Measurements from ENCODE around the gene TRIM54. TPM values are rescaled to one million over a fixed set of nuclear protein-coding genes. Genes with fewer than 3 reads are reported as not detected.

Gene TRIM54
- total RNA-seq, 1 donor from 2014 or later = not detected

DNA sequence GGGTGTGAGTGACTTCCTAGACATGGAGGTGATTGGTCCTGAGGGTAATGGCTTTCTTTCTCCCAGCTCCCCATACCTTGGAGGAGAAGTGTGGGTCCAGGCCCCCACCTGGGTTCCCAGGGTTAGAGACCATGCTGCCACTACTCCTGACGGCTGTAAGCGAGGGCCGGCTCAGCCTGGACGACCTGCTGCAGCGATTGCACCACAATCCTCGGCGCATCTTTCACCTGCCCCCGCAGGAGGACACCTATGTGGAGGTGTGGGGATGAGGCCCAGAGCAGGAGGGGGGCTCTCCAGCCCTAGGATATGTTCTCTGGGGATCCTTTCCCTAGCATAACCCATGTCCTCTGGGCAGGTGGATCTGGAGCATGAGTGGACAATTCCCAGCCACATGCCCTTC, 43.3 kb upstream of the TRIM54 start:
- DNase-seq = no peak
- no peak overlapping the region for H3K27ac ChIP-seq
- no peak for ATAC-seq
- H3K4me1 ChIP-seq = no peaks in the 10 kb centered on the region
- TF ChIP-seq, protein P1, sequence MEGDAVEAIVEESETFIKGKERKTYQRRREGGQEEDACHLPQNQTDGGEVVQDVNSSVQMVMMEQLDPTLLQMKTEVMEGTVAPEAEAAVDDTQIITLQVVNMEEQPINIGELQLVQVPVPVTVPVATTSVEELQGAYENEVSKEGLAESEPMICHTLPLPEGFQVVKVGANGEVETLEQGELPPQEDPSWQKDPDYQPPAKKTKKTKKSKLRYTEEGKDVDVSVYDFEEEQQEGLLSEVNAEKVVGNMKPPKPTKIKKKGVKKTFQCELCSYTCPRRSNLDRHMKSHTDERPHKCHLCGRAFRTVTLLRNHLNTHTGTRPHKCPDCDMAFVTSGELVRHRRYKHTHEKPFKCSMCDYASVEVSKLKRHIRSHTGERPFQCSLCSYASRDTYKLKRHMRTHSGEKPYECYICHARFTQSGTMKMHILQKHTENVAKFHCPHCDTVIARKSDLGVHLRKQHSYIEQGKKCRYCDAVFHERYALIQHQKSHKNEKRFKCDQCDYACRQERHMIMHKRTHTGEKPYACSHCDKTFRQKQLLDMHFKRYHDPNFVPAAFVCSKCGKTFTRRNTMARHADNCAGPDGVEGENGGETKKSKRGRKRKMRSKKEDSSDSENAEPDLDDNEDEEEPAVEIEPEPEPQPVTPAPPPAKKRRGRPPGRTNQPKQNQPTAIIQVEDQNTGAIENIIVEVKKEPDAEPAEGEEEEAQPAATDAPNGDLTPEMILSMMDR (IDR thresholded peaks at IDR 0.05) = no peak
- H3K36me3 ChIP-seq = peaks cover 100% of the 10 kb centered on the region
- no peak overlapping the region for H3K4me3 ChIP-seq
- H3K9me3 ChIP-seq = no peaks in the 10 kb centered on the region
- H3K27me3 ChIP-seq (ENCODE audit: low read depth) = no peaks in the 10 kb centered on the region
- intact Hi-C loops (cut with DNase I) = no loop called here

DNA sequence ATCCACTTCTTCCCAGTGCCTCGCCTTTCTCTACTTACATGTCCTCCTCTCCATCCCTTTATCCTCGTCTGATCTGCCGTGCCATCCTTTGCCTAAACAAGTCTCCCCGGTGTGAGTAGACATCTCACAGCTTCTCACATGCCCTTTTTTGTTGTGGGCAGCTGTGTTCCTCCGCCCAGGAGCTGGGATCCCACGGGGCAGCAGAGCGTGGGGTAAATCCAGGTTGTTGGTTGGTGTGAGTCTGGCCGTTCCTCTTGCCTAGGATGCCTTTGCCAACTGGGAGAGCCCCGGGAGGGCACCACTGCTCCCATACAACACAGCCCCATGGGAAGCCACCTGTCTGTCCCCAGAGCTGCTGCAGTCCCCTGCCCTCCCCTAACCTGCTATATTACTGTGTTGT, 41.8 kb upstream of the TRIM54 start:
- no peaks in the 10 kb centered on the region for H3K27me3 ChIP-seq (ENCODE audit: low read depth)
- intact Hi-C loops (cut with DNase I) = no loop called here
- H3K4me3 ChIP-seq = no peak overlapping the region
- H3K27ac ChIP-seq = no peak overlapping the region
- DNase-seq = no peak
- no peaks in the 10 kb centered on the region for H3K4me1 ChIP-seq
- H3K36me3 ChIP-seq = peaks cover 92% of the 10 kb centered on the region
- H3K9me3 ChIP-seq = no peaks in the 10 kb centered on the region
- no peak for ATAC-seq
- TF ChIP-seq, protein P1 (IDR thresholded peaks at IDR 0.05) = no peak

DNA sequence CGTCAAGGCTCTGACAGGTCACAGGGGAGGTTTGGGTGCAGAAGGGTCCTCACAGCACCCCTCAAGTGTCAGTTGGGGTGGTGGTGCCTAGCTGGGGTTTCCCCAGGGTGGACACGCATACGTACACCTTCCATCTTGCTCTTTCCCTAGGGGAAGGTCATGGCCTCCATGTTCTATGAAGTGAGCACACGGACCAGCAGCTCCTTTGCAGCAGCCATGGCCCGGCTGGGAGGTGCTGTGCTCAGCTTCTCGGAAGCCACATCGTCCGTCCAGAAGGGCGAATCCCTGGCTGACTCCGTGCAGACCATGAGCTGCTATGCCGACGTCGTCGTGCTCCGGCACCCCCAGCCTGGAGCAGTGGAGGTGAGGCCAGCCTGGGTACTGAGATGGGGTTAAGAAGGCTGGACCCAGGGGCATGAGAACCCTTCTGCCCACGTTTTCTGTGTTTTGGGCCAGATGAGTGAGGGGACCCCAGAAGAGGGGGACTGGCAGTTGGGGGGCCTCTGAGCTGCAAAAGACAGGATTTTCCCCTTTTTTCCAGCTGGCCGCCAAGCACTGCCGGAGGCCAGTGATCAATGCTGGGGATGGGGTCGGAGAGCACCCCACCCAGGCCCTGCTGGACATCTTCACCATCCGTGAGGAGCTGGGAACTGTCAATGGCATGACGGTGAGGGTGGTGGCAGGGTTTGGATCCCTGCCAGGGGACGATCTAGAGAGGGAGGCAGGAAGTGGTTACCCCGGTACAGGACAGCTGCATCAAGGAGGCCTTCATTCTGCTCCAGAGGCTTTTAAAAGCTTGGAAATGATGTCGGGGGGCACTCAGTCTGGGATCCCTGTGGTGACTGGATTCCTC, 40.2 kb upstream of the TRIM54 start:
- TF ChIP-seq, protein P1 (IDR thresholded peaks at IDR 0.05) = no peak
- intact Hi-C loops (cut with DNase I) = no loop called here
- peaks cover 76% of the 10 kb centered on the region for H3K36me3 ChIP-seq
- H3K4me3 ChIP-seq = no peak overlapping the region
- H3K27me3 ChIP-seq (ENCODE audit: low read depth) = no peaks in the 10 kb centered on the region
- H3K4me1 ChIP-seq = no peaks in the 10 kb centered on the region
- DNase-seq (no peak), ATAC-seq (no peak)
- no peaks in the 10 kb centered on the region for H3K9me3 ChIP-seq
- H3K27ac ChIP-seq = no peak overlapping the region

DNA sequence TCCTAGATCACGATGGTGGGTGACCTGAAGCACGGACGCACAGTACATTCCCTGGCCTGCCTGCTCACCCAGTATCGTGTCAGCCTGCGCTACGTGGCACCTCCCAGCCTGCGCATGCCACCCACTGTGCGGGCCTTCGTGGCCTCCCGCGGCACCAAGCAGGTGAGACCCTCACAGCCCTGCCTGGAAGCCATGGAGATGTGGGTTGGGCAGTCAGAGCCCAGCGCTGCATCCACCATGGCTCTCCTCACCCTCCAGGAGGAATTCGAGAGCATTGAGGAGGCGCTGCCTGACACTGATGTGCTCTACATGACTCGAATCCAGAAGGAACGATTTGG, 39.6 kb upstream of the TRIM54 start:
- no peak for DNase-seq
- intact Hi-C loops (cut with DNase I) = no loop called here
- no peak for ATAC-seq
- Histone ChIP-seq H3K4me3 (no peak overlapping the region), H3K9me3 (no peaks in the 10 kb centered on the region), H3K36me3 (peaks cover 70% of the 10 kb centered on the region), H3K27ac (no peak overlapping the region), H3K4me1 (no peaks in the 10 kb centered on the region), H3K27me3 (ENCODE audit: low read depth) (no peaks in the 10 kb centered on the region)
- TF ChIP-seq, protein P1 (IDR thresholded peaks at IDR 0.05) = no peak

DNA sequence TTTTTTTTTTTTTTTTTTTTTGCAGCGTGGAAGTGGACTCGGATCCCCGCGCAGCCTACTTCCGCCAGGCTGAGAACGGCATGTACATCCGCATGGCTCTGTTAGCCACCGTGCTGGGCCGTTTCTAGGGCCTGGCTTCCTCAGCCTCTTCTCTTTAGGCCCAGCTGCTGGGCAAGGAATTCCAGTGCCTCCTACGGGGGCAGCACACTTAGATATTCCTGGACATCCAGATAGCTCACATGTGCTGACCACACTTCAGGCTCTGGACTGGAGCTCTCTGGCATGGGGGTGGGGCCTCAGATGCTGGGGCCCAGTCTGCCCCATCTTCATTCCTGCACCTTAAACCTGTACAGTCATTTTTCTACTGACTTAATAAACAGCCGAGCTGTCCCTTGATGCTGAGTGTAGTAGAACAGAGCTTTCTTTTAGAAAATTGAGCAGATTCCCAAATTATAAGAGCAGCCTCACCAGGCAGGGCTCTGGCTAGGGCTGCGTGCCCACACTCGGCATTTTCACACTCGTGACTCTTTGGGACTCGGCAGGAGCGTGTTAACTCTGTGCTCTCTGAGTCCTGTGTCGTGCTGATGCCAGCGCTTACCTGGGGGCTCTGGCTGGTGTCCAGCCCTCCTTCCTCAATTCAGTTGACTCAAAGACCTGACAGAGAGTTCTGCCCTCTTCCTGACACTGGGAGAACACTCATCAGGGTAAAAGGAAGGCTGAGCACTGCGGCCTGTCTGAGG, 38.7 kb upstream of the TRIM54 start:
- Histone ChIP-seq H3K9me3 (no peaks in the 10 kb centered on the region), H3K36me3 (peaks cover 61% of the 10 kb centered on the region), H3K27ac (no peak overlapping the region), H3K27me3 (ENCODE audit: low read depth) (no peaks in the 10 kb centered on the region), H3K4me1 (no peaks in the 10 kb centered on the region), H3K4me3 (no peak overlapping the region)
- ATAC-seq = no peak
- TF ChIP-seq, protein P1 (IDR thresholded peaks at IDR 0.05) = no peak
- intact Hi-C loops (cut with DNase I) = no loop called here
- DNase-seq = no peak
